ENCODE data around the gene ATN1. TPM values are rescaled to one million over a fixed set of nuclear protein-coding genes. Genes with fewer than 3 reads are reported as not detected.

ATN1 gene
- total and polyA plus RNA-seq, 7 donors, result 30.1 to 138 (median 53.8) TPM

GRCh38 chr12:6965714-6966113, 38.0 kb downstream of the ATN1 start:
- TF ChIP-seq CTCF (IDR thresholded peaks at IDR 0.05), result no peak
- no peak for TF ChIP-seq POLR2AphosphoS5 (IDR thresholded peaks at IDR 0.05)
- TF ChIP-seq POLR2A (IDR thresholded peaks at IDR 0.05), result no peak
- no peak for TF ChIP-seq EP300 (IDR thresholded peaks at IDR 0.05)
- no peak for DNase-seq
- WGBS, 2 donors, result 36 to 71% methylated on average over 4 of the region's 4 CpGs
- intact Hi-C loops (cut with DNase I), result loop anchor here (1.0 to 2.0 kb wide), 3 partner anchors 21 to 97 kb away; partner anchors contain the start of gene C12orf57
- H3K4me3 ChIP-seq, result no peak overlapping the region
- no peaks in the 10 kb centered on the region for H3K27me3 ChIP-seq
- H3K4me1 ChIP-seq, result peaks cover 0 to 53% (median 43%) of the 10 kb centered on the region in 4 donors
- no peaks in the 10 kb centered on the region for H3K9me3 ChIP-seq
- H3K36me3 ChIP-seq, result peaks cover 32 to 40% (median 35%) of the 10 kb centered on the region in 4 donors
- peak overlapping the region; percentile 81 to 86 (median 82) for H3K27ac ChIP-seq

- intact Hi-C loops (cut with DNase I), result no loop called here
- Histone ChIP-seq H3K4me3 (no peak overlapping the region), H3K27ac (no peak overlapping the region), H3K36me3 (peaks cover 32 to 40% (median 35%) of the 10 kb centered on the region in 4 donors), H3K4me1 (peaks cover 0 to 49% (median 40%) of the 10 kb centered on the region in 4 donors), H3K27me3 (no peaks in the 10 kb centered on the region), H3K9me3 (no peaks in the 10 kb centered on the region)
- TF ChIP-seq CTCF (IDR thresholded peaks at IDR 0.05), result no peak
- no peak for TF ChIP-seq POLR2AphosphoS5 (IDR thresholded peaks at IDR 0.05)
- TF ChIP-seq POLR2A (IDR thresholded peaks at IDR 0.05), result no peak
- no peak for TF ChIP-seq EP300 (IDR thresholded peaks at IDR 0.05)
- WGBS, 2 donors, result 46 to 73% methylated on average over 7 of the region's 7 CpGs
- no peak for DNase-seq
These were observed 38.6 kb downstream of the ATN1 start for GRCh38 chr12:6966351-6966750.

DNA sequence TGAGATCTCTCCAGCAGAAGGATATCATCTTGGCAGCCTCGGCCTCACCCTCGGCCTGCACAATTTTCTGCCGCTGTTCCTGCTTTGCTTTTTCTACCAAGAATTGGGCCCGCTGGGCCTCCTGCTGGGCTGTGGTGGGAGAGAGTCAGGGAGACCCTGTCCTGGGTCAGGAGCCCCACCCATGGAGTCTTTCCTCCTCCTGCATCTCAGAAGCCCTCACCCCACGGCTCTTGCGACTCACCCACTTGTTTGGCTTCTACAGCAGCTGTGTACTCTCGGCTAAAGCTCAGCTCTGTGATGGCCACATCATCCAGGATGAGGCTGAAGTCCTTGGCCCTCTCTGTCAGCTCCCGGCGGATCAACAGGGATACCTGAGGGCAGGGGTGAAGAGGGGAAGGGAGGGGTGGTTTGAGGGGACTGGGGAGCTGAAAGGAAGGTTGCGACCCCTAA, 39.9 kb downstream of the ATN1 start:
- no peak for DNase-seq
- H3K27me3 ChIP-seq, result no peaks in the 10 kb centered on the region
- H3K4me1 ChIP-seq, result peaks cover 0 to 42% (median 34%) of the 10 kb centered on the region in 4 donors
- intact Hi-C loops (cut with DNase I), result no loop called here
- H3K27ac ChIP-seq, result no peak overlapping the region
- TF ChIP-seq POLR2AphosphoS5 (IDR thresholded peaks at IDR 0.05), result no peak
- H3K4me3 ChIP-seq, result no peak overlapping the region
- H3K9me3 ChIP-seq, result no peaks in the 10 kb centered on the region
- peaks cover 32 to 40% (median 35%) of the 10 kb centered on the region in 4 donors for H3K36me3 ChIP-seq
- 54 to 82% methylated on average over 10 of the region's 10 CpGs for WGBS, 2 donors

DNA sequence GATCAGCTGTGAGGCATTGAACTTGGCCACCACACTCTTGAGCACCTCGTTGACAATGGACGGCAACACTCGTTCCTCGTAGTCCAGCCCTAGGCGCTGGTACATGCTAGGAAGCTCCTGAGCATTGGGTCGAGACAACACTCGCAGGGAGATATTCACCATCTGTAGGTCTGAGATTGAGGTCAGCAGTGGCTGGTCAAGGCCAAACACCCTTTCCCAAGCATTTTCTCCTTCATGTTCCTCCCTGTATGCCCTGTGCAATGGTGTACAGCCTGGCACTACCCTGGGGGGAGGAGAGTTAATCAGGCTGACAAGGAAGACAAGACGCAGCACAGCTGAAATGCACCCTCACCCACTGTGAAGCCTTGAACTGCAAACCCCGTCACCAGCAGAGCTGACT, 40.7 kb downstream of the ATN1 start:
- Histone ChIP-seq H3K4me3 (no peak overlapping the region), H3K36me3 (peaks cover 32 to 40% (median 35%) of the 10 kb centered on the region in 4 donors), H3K4me1 (peaks cover 0 to 40% (median 33%) of the 10 kb centered on the region in 4 donors), H3K27me3 (no peaks in the 10 kb centered on the region), H3K27ac (peak overlapping the region in 1 of 4 donors; percentile 7), H3K9me3 (no peaks in the 10 kb centered on the region)
- 62 to 89% methylated on average over 9 of the region's 9 CpGs for WGBS, 2 donors
- TF ChIP-seq EP300 (IDR thresholded peaks at IDR 0.05), result no peak
- TF ChIP-seq CTCF (IDR thresholded peaks at IDR 0.05), result no peak
- no peak for TF ChIP-seq POLR2AphosphoS5 (IDR thresholded peaks at IDR 0.05)
- TF ChIP-seq POLR2A (IDR thresholded peaks at IDR 0.05), result no peak
- no peak for DNase-seq
- intact Hi-C loops (cut with DNase I), result no loop called here

DNA sequence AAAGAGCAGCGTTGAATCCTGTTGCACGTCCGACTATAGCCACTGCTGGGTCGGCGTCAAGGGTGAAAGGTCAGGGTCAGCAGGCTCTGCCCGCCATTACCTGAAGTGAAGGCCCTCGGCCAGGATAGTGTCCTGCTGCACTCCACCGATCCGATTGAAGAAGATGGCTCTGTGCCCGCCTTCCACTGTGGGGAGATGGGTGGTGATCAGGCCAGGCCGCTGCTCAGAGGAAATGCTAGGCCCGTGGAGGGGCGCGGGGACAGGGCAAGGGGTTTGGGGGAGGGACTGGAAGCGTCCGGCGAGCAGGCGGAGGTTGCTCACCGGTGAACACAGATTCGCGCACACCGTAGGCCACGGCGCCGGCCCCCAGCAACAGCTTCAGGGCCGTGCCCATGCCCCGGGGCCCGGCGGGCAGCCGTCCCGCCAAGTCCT, 42.4 kb downstream of the ATN1 start:
- Histone ChIP-seq H3K4me3 (peak overlapping the region; percentile 63 to 94 (median 82)), H3K27me3 (no peaks in the 10 kb centered on the region), H3K27ac (peak overlapping the region; percentile 84 to 93 (median 91)), H3K36me3 (peaks cover 40 to 54% (median 48%) of the 10 kb centered on the region in 4 donors), H3K4me1 (peaks cover 0 to 35% (median 28%) of the 10 kb centered on the region in 4 donors), H3K9me3 (no peaks in the 10 kb centered on the region)
- intact Hi-C loops (cut with DNase I), result loop anchor here (2.0 kb wide), 2 partner anchors 49 to 139 kb away; partner anchors contain the start of genes C1RL and LPCAT3
- 0 to 1% methylated on average over 31 of the region's 31 CpGs for WGBS, 2 donors
- TF ChIP-seq POLR2A (IDR thresholded peaks at IDR 0.05), result no peak
- TF ChIP-seq EP300 (IDR thresholded peaks at IDR 0.05), result no peak
- TF ChIP-seq POLR2AphosphoS5 (IDR thresholded peaks at IDR 0.05), result no peak
- TF ChIP-seq CTCF (IDR thresholded peaks at IDR 0.05), result no peak
- no peak for DNase-seq

Data from sigmoid colon (tissue), 7 donors.